Measurements from ENCODE around the gene APOBR. TPM values are rescaled to one million over a fixed set of nuclear protein-coding genes. Genes with fewer than 3 reads are reported as not detected.
"Not testable (repeated sequence)": the region's sequence is repeated elsewhere in the genome, so short reads cannot be mapped to it uniquely, and the experiment has no call there.

APOBR gene
- polyA plus RNA-seq, 3 donors: 1.9 to 48.6 (median 3.8) TPM

GRCh38 chr16:28498666-28499381, 4.4 kb downstream of the APOBR start:
- peaks cover 0 to 2% (median 0%) of the 10 kb centered on the region in 7 donors for H3K9me3 Mint-ChIP-seq
- peaks cover 51% of the 10 kb centered on the region for H3K4me1 Mint-ChIP-seq
- DNase-seq: no peak
- H3K27me3 Mint-ChIP-seq (ENCODE audit: low read depth in 3 of 3): peaks cover 0 to 1% (median 0%) of the 10 kb centered on the region in 3 donors
- intact Hi-C loops (cut with micrococcal nuclease): loop anchor here in 1 of 2 donors (5.0 kb wide), 1 partner anchor 48 kb away; no protein-coding TSS in a partner anchor
- Histone ChIP-seq H2AFZ (ENCODE audit: insufficient read depth, low read depth, low read length, poor library complexity, severe bottlenecking) (no peak overlapping the region), H3K36me3 (replicated peaks in 1 of 2; ENCODE audit: control insufficient read depth in 1 of 2, insufficient read depth in 2 of 2, low read length in 2 of 2) (peaks cover 40 to 70% of the 10 kb centered on the region in 2 donors), H3K79me2 (ENCODE audit: insufficient read depth, low read length) (peaks cover 44% of the 10 kb centered on the region), H3K9ac (ENCODE audit: insufficient read depth, low read length, poor library complexity, severe bottlenecking) (no peak overlapping the region), H3K27ac (ENCODE audit: low read depth in 1 of 2, low read length in 2 of 2) (peak overlapping the region; percentile 7 to 99), H3K4me2 (replicated peaks; ENCODE audit: extremely low read depth, low read length, poor library complexity, severe bottlenecking) (no peak overlapping the region), H3K4me3 (replicated peaks in 1 of 3; ENCODE audit: low read depth in 2 of 3, low read length in 3 of 3) (no peak overlapping the region), H4K20me1 (ENCODE audit: insufficient read depth, low read length) (peaks cover 58% of the 10 kb centered on the region), H3K4me1 (ENCODE audit: control insufficient read depth in 1 of 2, insufficient read depth in 2 of 2, low read length in 2 of 2) (peaks cover 26 to 46% of the 10 kb centered on the region in 2 donors), H3K9me3 (replicated peaks in 1 of 2; ENCODE audit: control insufficient read depth in 1 of 2, insufficient read depth in 1 of 2, low read length in 2 of 2) (no peaks in the 10 kb centered on the region), H3K27me3 (ENCODE audit: control insufficient read depth in 2 of 2, insufficient read depth in 2 of 2, low read length in 2 of 2) (no peaks in the 10 kb centered on the region)
- no peak overlapping the region for H3K4me3 Mint-ChIP-seq
- TF ChIP-seq CTCF (IDR thresholded peaks at IDR 0.05): no peak
- peak overlapping the region; percentile 16 to 79 (median 65) for H3K27ac Mint-ChIP-seq
- 97% methylated on average over 10 of the region's 15 CpGs for WGBS (ENCODE audit: insufficient coverage)
- H3K36me3 Mint-ChIP-seq: peaks cover 45 to 57% of the 10 kb centered on the region in 2 donors

GRCh38 chr16:28499854-28500253, 5.4 kb downstream of the APOBR start:
- intact Hi-C loops (cut with micrococcal nuclease): loop anchor here in 1 of 2 donors (5.0 kb wide), 1 partner anchor 47 kb away; no protein-coding TSS in a partner anchor
- WGBS (ENCODE audit: insufficient coverage): 96% methylated on average over 8 of the region's 10 CpGs
- H3K4me3 Mint-ChIP-seq: no peak overlapping the region
- Histone ChIP-seq H3K27me3 (ENCODE audit: control insufficient read depth in 2 of 2, insufficient read depth in 2 of 2, low read length in 2 of 2) (no peaks in the 10 kb centered on the region), H3K4me1 (ENCODE audit: control insufficient read depth in 1 of 2, insufficient read depth in 2 of 2, low read length in 2 of 2) (peaks cover 26 to 48% of the 10 kb centered on the region in 2 donors), H3K4me3 (replicated peaks in 1 of 3; ENCODE audit: low read depth in 2 of 3, low read length in 3 of 3) (no peak overlapping the region), H3K27ac (ENCODE audit: low read depth in 1 of 2, low read length in 2 of 2) (peak overlapping the region; percentile 14 to 99), H4K20me1 (ENCODE audit: insufficient read depth, low read length) (peaks cover 58% of the 10 kb centered on the region), H3K36me3 (replicated peaks in 1 of 2; ENCODE audit: control insufficient read depth in 1 of 2, insufficient read depth in 2 of 2, low read length in 2 of 2) (peaks cover 40 to 71% of the 10 kb centered on the region in 2 donors), H3K79me2 (ENCODE audit: insufficient read depth, low read length) (peaks cover 40% of the 10 kb centered on the region), H3K9me3 (replicated peaks in 1 of 2; ENCODE audit: control insufficient read depth in 1 of 2, insufficient read depth in 1 of 2, low read length in 2 of 2) (no peaks in the 10 kb centered on the region), H2AFZ (ENCODE audit: insufficient read depth, low read depth, low read length, poor library complexity, severe bottlenecking) (no peak overlapping the region), H3K4me2 (replicated peaks; ENCODE audit: extremely low read depth, low read length, poor library complexity, severe bottlenecking) (no peak overlapping the region), H3K9ac (ENCODE audit: insufficient read depth, low read length, poor library complexity, severe bottlenecking) (no peak overlapping the region)
- TF ChIP-seq CTCF (IDR thresholded peaks at IDR 0.05): no peak
- H3K36me3 Mint-ChIP-seq: peaks cover 45 to 60% of the 10 kb centered on the region in 2 donors
- H3K4me1 Mint-ChIP-seq: peaks cover 48% of the 10 kb centered on the region
- no peak for DNase-seq
- H3K9me3 Mint-ChIP-seq: peaks cover 0 to 3% (median 0%) of the 10 kb centered on the region in 7 donors
- H3K27ac Mint-ChIP-seq: peak overlapping the region in 6 of 7 donors; percentile 51 to 90 (median 79)
- no peaks in the 10 kb centered on the region for H3K27me3 Mint-ChIP-seq (ENCODE audit: low read depth in 3 of 3)

GRCh38 chr16:28500476-28501180, 6.2 kb downstream of the APOBR start:
- peak overlapping the region; percentile 16 to 99 for H3K27ac ChIP-seq (ENCODE audit: low read depth in 1 of 2, low read length in 2 of 2)
- peaks cover 45 to 60% of the 10 kb centered on the region in 2 donors for H3K36me3 Mint-ChIP-seq
- intact Hi-C loops (cut with micrococcal nuclease): not testable (repeated sequence)

More at GRCh38 chr16:28500476-28501180, 6.2 kb downstream of the APOBR start:
- not testable (repeated sequence) for DNase-seq; H3K27me3 Mint-ChIP-seq (ENCODE audit: low read depth in 3 of 3); H3K9me3 ChIP-seq (replicated peaks in 1 of 2; ENCODE audit: control insufficient read depth in 1 of 2, insufficient read depth in 1 of 2, low read length in 2 of 2); H3K9ac ChIP-seq (ENCODE audit: insufficient read depth, low read length, poor library complexity, severe bottlenecking); H3K9me3 Mint-ChIP-seq; H3K27me3 ChIP-seq (ENCODE audit: control insufficient read depth in 2 of 2, insufficient read depth in 2 of 2, low read length in 2 of 2); H3K4me3 Mint-ChIP-seq; H2AFZ ChIP-seq (ENCODE audit: insufficient read depth, low read depth, low read length, poor library complexity, severe bottlenecking); H3K4me3 ChIP-seq (replicated peaks in 1 of 3; ENCODE audit: low read depth in 2 of 3, low read length in 3 of 3); H3K4me2 ChIP-seq (replicated peaks; ENCODE audit: extremely low read depth, low read length, poor library complexity, severe bottlenecking)
- WGBS (ENCODE audit: insufficient coverage): 96% methylated on average over 8 of the region's 18 CpGs
- Mint-ChIP-seq H3K27ac (peak overlapping the region in 6 of 7 donors; percentile 51 to 82 (median 76)), H3K4me1 (peaks cover 48% of the 10 kb centered on the region)
- peaks cover 33% of the 10 kb centered on the region for H3K79me2 ChIP-seq (ENCODE audit: insufficient read depth, low read length)
- peaks cover 55% of the 10 kb centered on the region for H4K20me1 ChIP-seq (ENCODE audit: insufficient read depth, low read length)
- peaks cover 29 to 48% of the 10 kb centered on the region in 2 donors for H3K4me1 ChIP-seq (ENCODE audit: control insufficient read depth in 1 of 2, insufficient read depth in 2 of 2, low read length in 2 of 2)
- H3K36me3 ChIP-seq (replicated peaks in 1 of 2; ENCODE audit: control insufficient read depth in 1 of 2, insufficient read depth in 2 of 2, low read length in 2 of 2): peaks cover 40 to 71% of the 10 kb centered on the region in 2 donors

Measured in CD14-positive monocyte (primary cell).